ENCODE results near the gene RGS12.

The RGS12 gene

GRCh38 chr4:3310301-3311094 lies 17.7 kb downstream of the RGS12 start:
- DNase-seq (ENCODE audit: low read depth), result no peak

GRCh38 chr4:3311095-3311372 lies 18.2 kb downstream of the RGS12 start:
- no peak for DNase-seq (ENCODE audit: low read depth)

DNA sequence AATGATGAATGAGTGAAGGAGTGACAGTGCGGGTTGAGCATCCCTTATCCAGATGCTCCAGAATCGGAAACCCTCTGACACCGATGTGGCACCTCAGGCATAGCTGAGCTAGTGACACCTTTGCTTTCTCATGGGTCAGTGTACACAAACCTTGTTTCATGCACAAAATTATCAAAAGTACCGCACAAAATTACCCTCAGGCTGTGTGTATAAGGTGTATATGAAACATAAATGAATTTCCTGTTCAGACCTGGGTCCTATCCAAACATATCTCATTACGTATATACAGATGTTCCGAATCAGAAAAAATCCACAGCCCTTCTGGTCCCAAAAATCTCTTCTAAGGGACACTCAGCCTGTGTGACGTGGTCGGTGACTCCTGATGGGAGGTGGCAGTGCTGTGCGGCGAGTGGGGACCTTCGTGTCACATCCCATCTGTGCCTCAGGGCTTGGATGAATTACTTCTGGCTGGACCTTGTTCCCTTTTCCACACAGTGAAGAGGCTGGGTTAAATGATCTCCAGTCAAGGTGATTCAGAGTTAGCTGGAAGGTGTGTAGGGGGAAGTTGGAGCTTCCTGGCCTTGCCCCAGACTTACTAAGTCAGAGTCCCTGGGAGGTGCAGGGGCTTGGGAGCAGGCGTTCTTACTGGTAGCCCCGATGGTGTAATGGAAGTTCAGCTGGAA lies 18.8 kb downstream of the RGS12 start:
- DNase-seq (ENCODE audit: low read depth), result no peak

- DNase-seq (ENCODE audit: low read depth), result no peak
These were observed 19.5 kb downstream of the RGS12 start for GRCh38 chr4:3312362-3312761.

- no peak for DNase-seq (ENCODE audit: low read depth)
These were observed 20.3 kb downstream of the RGS12 start for GRCh38 chr4:3313139-3313538.

GRCh38 chr4:3313556-3314228 lies 20.9 kb downstream of the RGS12 start:
- no peak for DNase-seq (ENCODE audit: low read depth)

- DNase-seq (ENCODE audit: low read depth), result no peak
These were observed 22.0 kb downstream of the RGS12 start for GRCh38 chr4:3314706-3315260.

- DNase-seq (ENCODE audit: low read depth), result no peak
These were observed 22.7 kb downstream of the RGS12 start for GRCh38 chr4:3315566-3315965.

GRCh38 chr4:3316146-3316545 lies 23.3 kb downstream of the RGS12 start:
- no peak for DNase-seq (ENCODE audit: low read depth)

- no peak for DNase-seq (ENCODE audit: low read depth)
These were observed 24.3 kb downstream of the RGS12 start for GRCh38 chr4:3317011-3317655.

GRCh38 chr4:3317656-3318211 lies 24.9 kb downstream of the RGS12 start:
- no peak for DNase-seq (ENCODE audit: low read depth)

- no peak for DNase-seq (ENCODE audit: low read depth)
These were observed 25.8 kb downstream of the RGS12 start for GRCh38 chr4:3318561-3319021.

- no peak for DNase-seq (ENCODE audit: low read depth)
These were observed 27.7 kb downstream of the RGS12 start for GRCh38 chr4:3320361-3321023.

GRCh38 chr4:3321295-3321889 lies 28.6 kb downstream of the RGS12 start:
- no peak for DNase-seq (ENCODE audit: low read depth)

GRCh38 chr4:3322059-3322550 lies 29.3 kb downstream of the RGS12 start:
- no peak for DNase-seq (ENCODE audit: low read depth)

GRCh38 chr4:3323071-3323481 lies 30.3 kb downstream of the RGS12 start:
- DNase-seq (ENCODE audit: low read depth), result no peak

DNA sequence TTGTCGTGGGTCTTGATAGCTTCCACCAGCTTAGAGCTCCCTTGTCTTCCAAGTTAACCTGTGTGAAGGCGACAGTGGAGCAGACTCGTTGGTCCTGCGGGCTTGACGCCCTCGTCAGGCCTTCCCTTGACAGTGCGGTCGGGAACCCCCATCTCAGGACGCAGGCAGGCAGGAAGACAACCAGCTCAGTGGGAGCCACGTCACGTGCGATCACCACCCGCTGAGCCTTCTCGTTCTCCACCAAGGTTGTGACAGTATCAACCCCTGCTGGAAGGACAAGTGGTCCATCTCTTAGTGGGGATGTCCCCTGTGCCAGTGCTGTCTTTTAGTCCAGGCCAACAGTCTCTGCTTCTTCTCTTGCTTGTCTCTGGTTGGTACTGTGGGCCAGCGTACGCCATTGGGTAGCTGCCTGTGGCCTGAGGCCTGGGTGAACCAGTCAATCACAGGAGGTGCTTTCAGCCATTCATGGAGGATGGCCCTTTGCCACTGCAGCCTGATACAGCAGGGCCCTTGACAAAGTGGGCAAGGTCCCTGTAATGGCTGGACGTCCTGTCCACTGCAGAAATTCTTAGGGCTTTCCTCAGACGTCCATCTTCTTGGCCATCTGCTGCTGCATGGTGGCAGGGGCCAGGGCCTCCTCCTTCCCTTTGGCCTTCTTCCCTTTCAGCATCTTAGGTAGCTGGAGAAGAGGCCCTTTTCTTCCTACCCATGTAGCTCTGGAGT lies 31.4 kb downstream of the RGS12 start:
- DNase-seq (ENCODE audit: low read depth), result no peak

DNA sequence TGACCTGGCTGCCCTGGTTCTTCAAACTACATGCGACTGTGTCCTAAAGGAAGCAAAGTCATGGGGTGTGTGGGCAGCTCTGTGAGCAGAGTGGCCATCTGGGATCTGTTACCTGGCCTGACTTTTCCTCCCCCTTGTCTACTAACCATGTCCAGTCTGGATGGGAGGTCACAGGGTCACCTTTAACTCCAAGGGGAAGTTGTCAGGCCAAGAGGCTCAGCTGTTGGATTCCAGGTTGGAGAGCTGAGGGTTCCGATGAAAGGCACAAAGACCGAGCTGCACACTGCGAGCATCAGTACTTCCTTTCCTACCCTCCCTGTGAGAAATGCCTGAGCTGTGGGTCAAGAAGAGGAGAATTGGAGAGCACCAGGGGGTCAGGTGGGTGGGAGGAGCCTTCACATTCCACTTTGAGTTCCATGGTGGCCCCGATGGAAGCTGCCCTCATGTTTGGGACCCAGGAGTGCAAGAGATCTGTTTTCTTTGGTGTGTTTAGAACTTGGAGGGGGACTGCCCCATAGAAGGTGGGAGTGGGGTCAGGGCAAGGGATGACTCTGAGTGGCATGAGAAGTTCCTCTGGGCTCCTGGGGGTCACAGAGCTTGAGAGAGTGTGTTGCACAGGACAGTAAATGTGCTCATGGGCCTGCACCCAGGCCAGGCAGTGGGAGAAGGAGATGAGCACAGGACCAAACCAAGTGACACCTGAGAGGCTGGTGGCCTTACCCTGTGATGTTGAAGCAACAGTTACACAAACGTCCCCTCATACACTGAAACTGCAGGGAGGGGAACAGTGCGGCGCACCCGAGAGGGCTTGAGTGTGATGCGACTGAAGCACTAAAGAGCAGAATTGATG lies 36.2 kb downstream of the RGS12 start:
- no peak for DNase-seq (ENCODE audit: low read depth)

DNA sequence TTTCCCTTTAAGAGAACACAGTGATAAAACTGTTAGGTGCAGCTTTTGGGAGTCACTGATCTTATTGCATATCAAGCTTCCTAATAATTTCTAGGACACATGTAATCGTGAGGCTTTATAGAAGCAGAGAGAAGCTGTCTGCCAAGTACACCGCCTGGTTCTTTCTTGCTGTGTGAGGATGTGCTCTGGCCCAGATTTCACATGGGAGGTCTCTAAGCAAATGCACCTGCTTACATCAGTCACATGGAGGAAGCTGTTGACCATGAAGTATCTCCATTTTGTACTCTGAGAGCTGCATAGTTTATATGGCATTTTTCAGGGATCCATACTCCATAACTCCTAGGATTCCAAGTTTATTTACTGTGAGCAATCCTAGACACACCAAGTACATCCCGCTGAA lies 37.1 kb downstream of the RGS12 start:
- DNase-seq (ENCODE audit: low read depth), result no peak

Data from stimulated activated CD8-positive, alpha-beta memory T cell treated with anti-CD3 and anti-CD28 coated beads, Interleukin-12 subunit alpha, Interleukin-12 subunit beta, amount 100 ng/mL, for 1 hour (primary cell).